Middle frontal gyrus (tissue), 1 donor: ENCODE data around the gene F2R.
"Not testable (repeated sequence)": the region's sequence is repeated elsewhere in the genome, so short reads cannot be mapped to it uniquely, and the experiment has no call there.

Experiments used
- DNase-seq: peaks from one replicate; pipeline ENCODE4 v3.0.0-alpha.2; 2015; ENCODE audit warnings: low spot score; ENCODE audit errors: extremely low spot score

The F2R gene

GRCh38 chr5:76755779-76756637, 40.1 kb downstream of the F2R start:
- DNase-seq = no peak

GRCh38 chr5:76757049-76757448, 41.1 kb downstream of the F2R start:
- no peak for DNase-seq

- not testable (repeated sequence) for DNase-seq
Measured at GRCh38 chr5:76761118-76761517, 45.2 kb downstream of the F2R start.

GRCh38 chr5:76762484-76762883, 46.6 kb downstream of the F2R start:
- no peak for DNase-seq

GRCh38 chr5:76763136-76763535, 47.2 kb downstream of the F2R start:
- no peak for DNase-seq

GRCh38 chr5:76764374-76764773, 48.4 kb downstream of the F2R start:
- DNase-seq = no peak

GRCh38 chr5:76765249-76765648, 49.3 kb downstream of the F2R start:
- DNase-seq = no peak

- DNase-seq = no peak
Measured at GRCh38 chr5:76766746-76767145, 50.8 kb downstream of the F2R start.

GRCh38 chr5:76771041-76771440, 55.1 kb downstream of the F2R start:
- DNase-seq = not testable (repeated sequence)

GRCh38 chr5:76771705-76772405, 55.9 kb downstream of the F2R start:
- DNase-seq = no peak

- no peak for DNase-seq
Measured at GRCh38 chr5:76775921-76776320, 60.0 kb downstream of the F2R start.

- DNase-seq = no peak
Measured at GRCh38 chr5:76776391-76776790, 60.5 kb downstream of the F2R start.

GRCh38 chr5:76780616-76781015, 64.7 kb downstream of the F2R start:
- DNase-seq = not testable (repeated sequence)

- no peak for DNase-seq
Measured at GRCh38 chr5:76781775-76782174, 65.8 kb downstream of the F2R start.

GRCh38 chr5:76782444-76782843, 66.5 kb downstream of the F2R start:
- no peak for DNase-seq
